ENCODE results near the gene SURF4. TPM values are rescaled to one million over a fixed set of nuclear protein-coding genes. Genes with fewer than 3 reads are reported as not detected.
A peak's percentile ranks its signal among the peaks of the same experiment; 100 is the strongest.
"Not testable (repeated sequence)": the region's sequence is repeated elsewhere in the genome, so short reads cannot be mapped to it uniquely, and the experiment has no call there.

The SURF4 gene
- polyA plus RNA-seq, 4 donors, result 84.1 to 285 (median 170) TPM

- Histone ChIP-seq H3K27me3 (ENCODE audit: control insufficient read depth in 3 of 3, insufficient read depth in 3 of 3, low read length in 3 of 3) (no peaks in the 10 kb centered on the region), H3K27ac (ENCODE audit: low read depth in 1 of 3, low read length in 2 of 3) (no peak overlapping the region), H3K9me3 (ENCODE audit: control insufficient read depth in 2 of 2, insufficient read depth in 1 of 2, low read depth in 1 of 2, low read length in 1 of 2) (no peaks in the 10 kb centered on the region), H3K36me3 (ENCODE audit: control insufficient read depth in 3 of 3, insufficient read depth in 2 of 3, low read depth in 1 of 3, low read length in 3 of 3) (no peaks in the 10 kb centered on the region), H3K4me3 (ENCODE audit: low read depth in 1 of 3, low read length in 3 of 3) (no peak overlapping the region), H3K4me1 (ENCODE audit: control insufficient read depth in 3 of 3, insufficient read depth in 2 of 3, low read depth in 1 of 3, low read length in 2 of 3) (no peaks in the 10 kb centered on the region)
- WGBS, 3 donors, result 82 to 89% (median 85%) methylated on average over 17 of the region's 17 CpGs
- DNase-seq (no peak), FAIRE-seq (no peak)
Measured at GRCh38 chr9:133384736-133385321, 9.0 kb upstream of the SURF4 start.

GRCh38 chr9:133383438-133383837 lies 7.6 kb upstream of the SURF4 start:
- peaks cover 0 to 2% (median 0%) of the 10 kb centered on the region in 3 donors for H3K4me1 ChIP-seq (ENCODE audit: control insufficient read depth in 3 of 3, insufficient read depth in 2 of 3, low read depth in 1 of 3, low read length in 2 of 3)
- H3K27ac ChIP-seq (ENCODE audit: low read depth in 1 of 3, low read length in 2 of 3), result no peak overlapping the region
- H3K27me3 ChIP-seq (ENCODE audit: control insufficient read depth in 3 of 3, insufficient read depth in 3 of 3, low read length in 3 of 3), result no peaks in the 10 kb centered on the region
- FAIRE-seq (no peak), DNase-seq (no peak)
- no peaks in the 10 kb centered on the region for H3K9me3 ChIP-seq (ENCODE audit: control insufficient read depth in 2 of 2, insufficient read depth in 1 of 2, low read depth in 1 of 2, low read length in 1 of 2)
- no peaks in the 10 kb centered on the region for H3K36me3 ChIP-seq (ENCODE audit: control insufficient read depth in 3 of 3, insufficient read depth in 2 of 3, low read depth in 1 of 3, low read length in 3 of 3)
- no peak overlapping the region for H3K4me3 ChIP-seq (ENCODE audit: low read depth in 1 of 3, low read length in 3 of 3)
- 67 to 97% (median 91%) methylated on average over 3 of the region's 3 CpGs for WGBS, 3 donors

GRCh38 chr9:133382507-133383141 lies 6.8 kb upstream of the SURF4 start:
- H3K36me3 ChIP-seq (ENCODE audit: control insufficient read depth in 3 of 3, insufficient read depth in 2 of 3, low read depth in 1 of 3, low read length in 3 of 3), result no peaks in the 10 kb centered on the region
- H3K27me3 ChIP-seq (ENCODE audit: control insufficient read depth in 3 of 3, insufficient read depth in 3 of 3, low read length in 3 of 3), result no peaks in the 10 kb centered on the region
- no peak overlapping the region for H3K4me3 ChIP-seq (ENCODE audit: low read depth in 1 of 3, low read length in 3 of 3)
- peaks cover 0 to 7% of the 10 kb centered on the region in 2 donors for H3K9me3 ChIP-seq (ENCODE audit: control insufficient read depth in 2 of 2, insufficient read depth in 1 of 2, low read depth in 1 of 2, low read length in 1 of 2)
- H3K4me1 ChIP-seq (ENCODE audit: control insufficient read depth in 3 of 3, insufficient read depth in 2 of 3, low read depth in 1 of 3, low read length in 2 of 3), result peaks cover 0 to 2% (median 0%) of the 10 kb centered on the region in 3 donors
- 78 to 93% (median 84%) methylated on average over 4 of the region's 4 CpGs for WGBS, 3 donors
- no peak for FAIRE-seq
- H3K27ac ChIP-seq (ENCODE audit: low read depth in 1 of 3, low read length in 2 of 3), result no peak overlapping the region
- no peak for DNase-seq

- Histone ChIP-seq H3K9me3 (ENCODE audit: control insufficient read depth in 2 of 2, insufficient read depth in 1 of 2, low read depth in 1 of 2, low read length in 1 of 2) (peaks cover 0 to 7% of the 10 kb centered on the region in 2 donors), H3K27me3 (ENCODE audit: control insufficient read depth in 3 of 3, insufficient read depth in 3 of 3, low read length in 3 of 3) (no peaks in the 10 kb centered on the region), H3K36me3 (ENCODE audit: control insufficient read depth in 3 of 3, insufficient read depth in 2 of 3, low read depth in 1 of 3, low read length in 3 of 3) (no peaks in the 10 kb centered on the region), H3K4me1 (ENCODE audit: control insufficient read depth in 3 of 3, insufficient read depth in 2 of 3, low read depth in 1 of 3, low read length in 2 of 3) (peaks cover 2 to 5% (median 3%) of the 10 kb centered on the region in 3 donors), H3K4me3 (ENCODE audit: low read depth in 1 of 3, low read length in 3 of 3) (no peak overlapping the region), H3K27ac (ENCODE audit: low read depth in 1 of 3, low read length in 2 of 3) (no peak overlapping the region)
- 83 to 92% (median 86%) methylated on average over 4 of the region's 4 CpGs for WGBS, 3 donors
- DNase-seq, result no peak
- no peak for FAIRE-seq
Measured at GRCh38 chr9:133380734-133381133, 4.9 kb upstream of the SURF4 start.

- no peaks in the 10 kb centered on the region for H3K27me3 ChIP-seq (ENCODE audit: control insufficient read depth in 3 of 3, insufficient read depth in 3 of 3, low read length in 3 of 3)
- H3K27ac ChIP-seq (ENCODE audit: low read depth in 1 of 3, low read length in 2 of 3), result no peak overlapping the region
- FAIRE-seq (no peak), DNase-seq (no peak)
- WGBS, 3 donors, result 92 to 95% (median 93%) methylated on average over 11 to 14 of the region's 14 CpGs
- no peak overlapping the region for H3K4me3 ChIP-seq (ENCODE audit: low read depth in 1 of 3, low read length in 3 of 3)
- H3K9me3 ChIP-seq (ENCODE audit: control insufficient read depth in 2 of 2, insufficient read depth in 1 of 2, low read depth in 1 of 2, low read length in 1 of 2), result peaks cover 0 to 7% of the 10 kb centered on the region in 2 donors
- no peaks in the 10 kb centered on the region for H3K36me3 ChIP-seq (ENCODE audit: control insufficient read depth in 3 of 3, insufficient read depth in 2 of 3, low read depth in 1 of 3, low read length in 3 of 3)
- H3K4me1 ChIP-seq (ENCODE audit: control insufficient read depth in 3 of 3, insufficient read depth in 2 of 3, low read depth in 1 of 3, low read length in 2 of 3), result peaks cover 2 to 8% (median 3%) of the 10 kb centered on the region in 3 donors
Measured at GRCh38 chr9:133379153-133380086, 3.6 kb upstream of the SURF4 start.

GRCh38 chr9:133378408-133378962 lies 2.6 kb upstream of the SURF4 start:
- peaks cover 2 to 15% (median 6%) of the 10 kb centered on the region in 3 donors for H3K4me1 ChIP-seq (ENCODE audit: control insufficient read depth in 3 of 3, insufficient read depth in 2 of 3, low read depth in 1 of 3, low read length in 2 of 3)
- DNase-seq, result peak in 1 of 2 donors; percentile 33
- peaks cover 0 to 7% of the 10 kb centered on the region in 2 donors for H3K9me3 ChIP-seq (ENCODE audit: control insufficient read depth in 2 of 2, insufficient read depth in 1 of 2, low read depth in 1 of 2, low read length in 1 of 2)
- peaks cover 0 to 2% (median 0%) of the 10 kb centered on the region in 3 donors for H3K36me3 ChIP-seq (ENCODE audit: control insufficient read depth in 3 of 3, insufficient read depth in 2 of 3, low read depth in 1 of 3, low read length in 3 of 3)
- no peak overlapping the region for H3K27ac ChIP-seq (ENCODE audit: low read depth in 1 of 3, low read length in 2 of 3)
- WGBS, 3 donors, result 86 to 100% (median 94%) methylated on average over 1 of the region's 1 CpG
- FAIRE-seq, result no peak
- H3K4me3 ChIP-seq (ENCODE audit: low read depth in 1 of 3, low read length in 3 of 3), result no peak overlapping the region
- H3K27me3 ChIP-seq (ENCODE audit: control insufficient read depth in 3 of 3, insufficient read depth in 3 of 3, low read length in 3 of 3), result no peaks in the 10 kb centered on the region

GRCh38 chr9:133377721-133378216 lies 1.9 kb upstream of the SURF4 start:
- 75 to 78% (median 77%) methylated on average over 6 of the region's 6 CpGs for WGBS, 3 donors
- Histone ChIP-seq H3K9me3 (ENCODE audit: control insufficient read depth in 2 of 2, insufficient read depth in 1 of 2, low read depth in 1 of 2, low read length in 1 of 2) (peaks cover 0 to 7% of the 10 kb centered on the region in 2 donors), H3K4me3 (ENCODE audit: low read depth in 1 of 3, low read length in 3 of 3) (no peak overlapping the region), H3K27me3 (ENCODE audit: control insufficient read depth in 3 of 3, insufficient read depth in 3 of 3, low read length in 3 of 3) (no peaks in the 10 kb centered on the region), H3K36me3 (ENCODE audit: control insufficient read depth in 3 of 3, insufficient read depth in 2 of 3, low read depth in 1 of 3, low read length in 3 of 3) (peaks cover 0 to 9% (median 2%) of the 10 kb centered on the region in 3 donors), H3K27ac (ENCODE audit: low read depth in 1 of 3, low read length in 2 of 3) (no peak overlapping the region), H3K4me1 (ENCODE audit: control insufficient read depth in 3 of 3, insufficient read depth in 2 of 3, low read depth in 1 of 3, low read length in 2 of 3) (peaks cover 8 to 22% (median 8%) of the 10 kb centered on the region in 3 donors)
- FAIRE-seq (no peak), DNase-seq (peak in 1 of 2 donors; percentile 34)

GRCh38 chr9:133377280-133377679 lies 1.4 kb upstream of the SURF4 start:
- not testable (repeated sequence) for H3K9me3 ChIP-seq (ENCODE audit: control insufficient read depth in 2 of 2, insufficient read depth in 1 of 2, low read depth in 1 of 2, low read length in 1 of 2); H3K27ac ChIP-seq (ENCODE audit: low read depth in 1 of 3, low read length in 2 of 3); FAIRE-seq; H3K4me3 ChIP-seq (ENCODE audit: low read depth in 1 of 3, low read length in 3 of 3); DNase-seq; H3K27me3 ChIP-seq (ENCODE audit: control insufficient read depth in 3 of 3, insufficient read depth in 3 of 3, low read length in 3 of 3)
- Histone ChIP-seq H3K36me3 (ENCODE audit: control insufficient read depth in 3 of 3, insufficient read depth in 2 of 3, low read depth in 1 of 3, low read length in 3 of 3) (peaks cover 0 to 13% (median 5%) of the 10 kb centered on the region in 3 donors), H3K4me1 (ENCODE audit: control insufficient read depth in 3 of 3, insufficient read depth in 2 of 3, low read depth in 1 of 3, low read length in 2 of 3) (peaks cover 12 to 27% (median 13%) of the 10 kb centered on the region in 3 donors)
- WGBS, 3 donors, result 86 to 94% (median 90%) methylated on average over 14 of the region's 14 CpGs
